Mesendoderm (in vitro differentiated cells): ENCODE data around the gene CHRM2.

Source experiments
- DNase-seq: peaks from one replicate; pipeline ENCODE4 v3.0.0; 2013
- H2AK5ac ChIP-seq: 2 replicates; pipeline ENCODE4 v1.6.1; 2013; ENCODE audit warnings: low read length, inconsistent platforms
- H2BK120ac ChIP-seq: 2 replicates; pipeline ENCODE4 v1.6.1; 2013; ENCODE audit warnings: low read depth, mild to moderate bottlenecking, low read length, moderate library complexity, mixed read lengths
- H2BK15ac ChIP-seq: replicated peaks from 2 replicates; pipeline ENCODE4 v1.6.1; 2013; ENCODE audit warnings: low read depth, mild to moderate bottlenecking, moderate library complexity
- H2BK5ac ChIP-seq: 2 replicates; pipeline ENCODE4 v1.6.1; 2013; ENCODE audit warnings: low read length, inconsistent platforms
- H3K18ac ChIP-seq: 2 replicates; pipeline ENCODE4 v1.6.1; 2013; ENCODE audit warnings: mild to moderate bottlenecking, low read length, mixed read lengths
- H3K23ac ChIP-seq: one replicate; pipeline ENCODE4 v1.6.1; 2013; ENCODE audit warnings: low read length
- H3K27ac ChIP-seq: 2 replicates; pipeline ENCODE4 v1.5.1; 2013; ENCODE audit warnings: low read depth, mild to moderate bottlenecking, inconsistent platforms, low read length, moderate library complexity
- H3K27me3 ChIP-seq: 2 replicates; pipeline ENCODE4 v1.6.1; 2013; ENCODE audit warnings: low read length, control low read depth, mild to moderate bottlenecking, inconsistent platforms; ENCODE audit not compliant: insufficient read depth, poor library complexity
- H3K36me3 ChIP-seq: 2 replicates; pipeline ENCODE4 v1.6.1; 2013; ENCODE audit warnings: low read length, inconsistent platforms; ENCODE audit not compliant: control insufficient read depth, insufficient read depth
- H3K4ac ChIP-seq: one replicate; pipeline ENCODE4 v1.6.1; 2013; ENCODE audit warnings: low read depth, mild to moderate bottlenecking, low read length, moderate library complexity
- H3K4me1 ChIP-seq: 2 replicates; pipeline ENCODE4 v1.6.1; 2013; ENCODE audit warnings: low read depth, low read length, inconsistent platforms; ENCODE audit not compliant: control insufficient read depth
- H3K4me2 ChIP-seq: 2 replicates; pipeline ENCODE4 v1.6.1; 2013; ENCODE audit warnings: low read length
- H3K4me3 ChIP-seq: 2 replicates; pipeline ENCODE4 v1.5.1; 2013; ENCODE audit warnings: mild to moderate bottlenecking, low read length
- H3K56ac ChIP-seq: one replicate; pipeline ENCODE4 v1.6.1; 2013; ENCODE audit warnings: low read length
- H3K79me1 ChIP-seq: 2 replicates; pipeline ENCODE4 v1.6.1; 2013; ENCODE audit warnings: low read length, inconsistent platforms
- H3K79me2 ChIP-seq: 2 replicates; pipeline ENCODE4 v1.6.1; 2013; ENCODE audit warnings: mild to moderate bottlenecking, low read length; ENCODE audit not compliant: control insufficient read depth, insufficient read depth
- H3K9ac ChIP-seq: 2 replicates; pipeline ENCODE4 v1.6.1; 2013; ENCODE audit warnings: low read length, inconsistent platforms
- H4K5ac ChIP-seq: one replicate; pipeline ENCODE4 v1.6.1; 2013; ENCODE audit warnings: low read length
- H4K8ac ChIP-seq: one replicate; pipeline ENCODE4 v1.6.1; 2013; ENCODE audit warnings: low read depth, mild to moderate bottlenecking, control low read depth, low read length, moderate library complexity
- WGBS: extraction: QIAGEN DNeasy Blood & Tissue Kit; methylation state at CpG from one replicate; pipeline ENCODE4 v1.1.7; 2013; ENCODE audit warnings: low lambda C conversion rate, missing lambda C conversion rate; ENCODE audit not compliant: insufficient coverage; ENCODE audit errors: extremely low coverage; 5-methylcytosine and 5-hydroxymethylcytosine counted together

Gene CHRM2

DNA sequence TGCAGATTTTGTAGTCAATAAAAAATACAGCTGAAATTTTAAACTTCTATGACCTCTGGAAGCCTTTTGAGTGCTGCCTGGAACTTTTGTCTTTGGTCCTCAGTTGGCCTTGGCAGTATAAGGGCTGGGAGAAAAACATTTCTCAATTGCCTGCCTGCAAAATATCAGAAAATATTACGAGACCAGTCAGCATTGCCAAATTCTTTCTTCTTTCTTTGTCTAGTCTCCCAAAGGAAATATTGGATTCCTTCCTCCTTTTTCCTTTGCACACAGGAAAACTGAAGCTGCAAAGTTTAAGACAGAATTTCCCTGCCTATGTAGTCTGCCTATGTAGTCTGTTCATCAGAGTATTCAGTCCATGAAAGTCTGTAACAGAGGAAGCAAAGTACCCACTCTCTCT is 95.9 kb downstream of the CHRM2 start:
- DNase-seq: no peak
- Histone ChIP-seq H2BK120ac (no peak overlapping the region), H3K36me3 (no peaks in the 10 kb centered on the region), H3K23ac (no peak overlapping the region), H2BK15ac (no peak overlapping the region), H3K4me1 (no peaks in the 10 kb centered on the region), H3K27ac (no peak overlapping the region), H3K79me2 (no peaks in the 10 kb centered on the region), H3K4ac (no peak overlapping the region), H3K9ac (no peak overlapping the region), H3K27me3 (peaks cover 2% of the 10 kb centered on the region), H3K18ac (no peak overlapping the region), H3K4me3 (no peak overlapping the region), H2AK5ac (no peak overlapping the region), H4K8ac (no peak overlapping the region), H3K56ac (no peak overlapping the region), H2BK5ac (no peak overlapping the region), H3K79me1 (no peaks in the 10 kb centered on the region), H3K4me2 (no peak overlapping the region), H4K5ac (no peak overlapping the region)
- WGBS: no CpG with 5 or more reads among the region's 1 CpG

GRCh38 chr7:136966825-136967224 is 98.4 kb downstream of the CHRM2 start:
- no CpG with 5 or more reads among the region's 1 CpG for WGBS
- DNase-seq: no peak
- Histone ChIP-seq H4K8ac (no peak overlapping the region), H3K56ac (no peak overlapping the region), H3K4me2 (no peak overlapping the region), H2AK5ac (no peak overlapping the region), H3K9ac (no peak overlapping the region), H3K23ac (no peak overlapping the region), H3K27me3 (peaks cover 2% of the 10 kb centered on the region), H3K36me3 (no peaks in the 10 kb centered on the region), H2BK15ac (no peak overlapping the region), H3K27ac (no peak overlapping the region), H4K5ac (no peak overlapping the region), H3K79me2 (no peaks in the 10 kb centered on the region), H3K4me1 (no peaks in the 10 kb centered on the region), H3K79me1 (no peaks in the 10 kb centered on the region), H2BK120ac (no peak overlapping the region), H2BK5ac (no peak overlapping the region), H3K4ac (no peak overlapping the region), H3K18ac (no peak overlapping the region), H3K4me3 (no peak overlapping the region)

GRCh38 chr7:136969761-136970160 is 101.3 kb downstream of the CHRM2 start:
- Histone ChIP-seq H3K4ac (no peak overlapping the region), H3K4me2 (no peak overlapping the region), H2BK5ac (no peak overlapping the region), H3K27ac (no peak overlapping the region), H2BK15ac (no peak overlapping the region), H3K36me3 (no peaks in the 10 kb centered on the region), H4K5ac (no peak overlapping the region), H2AK5ac (no peak overlapping the region), H3K9ac (no peak overlapping the region), H3K79me1 (no peaks in the 10 kb centered on the region), H3K56ac (no peak overlapping the region), H2BK120ac (no peak overlapping the region), H3K23ac (no peak overlapping the region), H3K27me3 (no peaks in the 10 kb centered on the region), H3K79me2 (no peaks in the 10 kb centered on the region), H3K4me1 (no peaks in the 10 kb centered on the region), H3K4me3 (no peak overlapping the region), H3K18ac (no peak overlapping the region), H4K8ac (no peak overlapping the region)
- WGBS: no CpG with 5 or more reads among the region's 2 CpGs
- peak; percentile 23 for DNase-seq

DNA sequence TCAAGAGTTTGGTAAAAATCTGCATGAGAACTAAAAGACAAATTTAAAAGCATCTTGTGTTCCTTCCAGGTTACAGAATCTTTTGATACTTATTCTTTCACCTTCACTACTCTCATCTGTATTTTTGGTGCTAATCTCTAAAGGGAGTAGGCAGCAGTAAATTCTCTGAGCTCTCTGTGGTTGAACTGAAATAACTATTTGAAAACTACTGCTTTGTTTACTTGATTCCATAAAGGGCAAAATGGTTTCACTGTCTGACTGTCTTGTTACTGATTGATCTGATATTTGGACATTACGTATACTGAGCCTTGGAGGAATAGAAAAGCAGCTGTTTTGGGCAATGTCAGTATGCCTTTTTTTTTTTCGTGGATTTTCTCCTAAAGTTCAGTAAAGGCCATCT is 103.3 kb downstream of the CHRM2 start:
- Histone ChIP-seq H4K8ac (no peak overlapping the region), H2BK15ac (no peak overlapping the region), H3K4ac (no peak overlapping the region), H3K79me1 (no peaks in the 10 kb centered on the region), H2BK120ac (no peak overlapping the region), H3K56ac (no peak overlapping the region), H3K9ac (no peak overlapping the region), H3K23ac (no peak overlapping the region), H3K79me2 (no peaks in the 10 kb centered on the region), H3K4me2 (no peak overlapping the region), H4K5ac (no peak overlapping the region), H3K27ac (no peak overlapping the region), H3K27me3 (no peaks in the 10 kb centered on the region), H3K36me3 (no peaks in the 10 kb centered on the region), H3K4me1 (no peaks in the 10 kb centered on the region), H3K18ac (no peak overlapping the region), H2BK5ac (no peak overlapping the region), H3K4me3 (no peak overlapping the region), H2AK5ac (no peak overlapping the region)
- DNase-seq: no peak
- WGBS: no CpG with 5 or more reads among the region's 2 CpGs

DNA sequence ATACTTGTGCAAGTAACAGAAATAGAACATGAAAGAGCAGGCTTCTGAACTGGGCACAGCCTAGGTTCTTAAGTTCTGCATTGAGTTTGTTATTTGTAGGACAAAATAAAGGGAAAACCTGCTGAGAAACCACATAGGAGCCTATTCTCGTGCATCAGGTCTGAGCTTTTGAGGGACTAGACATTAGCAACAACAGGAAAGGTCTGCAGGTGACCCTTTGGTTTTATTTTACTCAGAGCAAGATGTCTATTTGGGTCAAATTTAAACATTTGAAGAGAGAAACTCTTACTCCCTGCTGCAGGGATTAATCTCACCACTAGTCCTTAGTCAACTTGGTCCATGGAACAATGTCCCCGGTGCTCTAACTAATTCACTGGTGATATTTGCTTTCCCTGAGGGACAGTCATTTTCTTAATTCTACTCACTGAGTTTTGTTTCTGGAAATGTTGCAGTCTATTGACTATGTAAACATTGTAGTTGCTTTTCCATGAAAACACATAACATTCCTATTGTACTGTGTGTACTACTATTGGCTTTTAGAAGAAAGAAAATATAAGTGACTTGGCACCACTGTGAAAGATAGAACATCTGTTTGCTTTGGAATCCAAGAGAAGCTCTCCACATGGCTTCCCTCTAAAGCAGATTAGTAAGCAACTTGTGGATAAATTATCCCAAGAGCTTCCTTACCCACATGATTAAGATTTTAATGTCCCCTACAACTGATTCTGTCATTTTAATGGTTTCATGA is 108.2 kb downstream of the CHRM2 start:
- H3K4me2 ChIP-seq: no peak overlapping the region
- H3K18ac ChIP-seq: no peak overlapping the region
- no peak overlapping the region for H2BK5ac ChIP-seq
- no peak overlapping the region for H2BK120ac ChIP-seq
- no peaks in the 10 kb centered on the region for H3K36me3 ChIP-seq
- H3K27me3 ChIP-seq: no peaks in the 10 kb centered on the region
- H4K8ac ChIP-seq: no peak overlapping the region
- no peak overlapping the region for H2BK15ac ChIP-seq
- H3K4me1 ChIP-seq: no peaks in the 10 kb centered on the region
- H3K56ac ChIP-seq: no peak overlapping the region
- no peak overlapping the region for H2AK5ac ChIP-seq
- H3K4me3 ChIP-seq: no peak overlapping the region
- no peak overlapping the region for H3K9ac ChIP-seq
- H3K79me2 ChIP-seq: no peaks in the 10 kb centered on the region
- H3K23ac ChIP-seq: no peak overlapping the region
- H3K79me1 ChIP-seq: no peaks in the 10 kb centered on the region
- no peak overlapping the region for H4K5ac ChIP-seq
- H3K4ac ChIP-seq: no peak overlapping the region
- no peak for DNase-seq
- H3K27ac ChIP-seq: no peak overlapping the region
- WGBS: no CpG with 5 or more reads among the region's 2 CpGs

DNA sequence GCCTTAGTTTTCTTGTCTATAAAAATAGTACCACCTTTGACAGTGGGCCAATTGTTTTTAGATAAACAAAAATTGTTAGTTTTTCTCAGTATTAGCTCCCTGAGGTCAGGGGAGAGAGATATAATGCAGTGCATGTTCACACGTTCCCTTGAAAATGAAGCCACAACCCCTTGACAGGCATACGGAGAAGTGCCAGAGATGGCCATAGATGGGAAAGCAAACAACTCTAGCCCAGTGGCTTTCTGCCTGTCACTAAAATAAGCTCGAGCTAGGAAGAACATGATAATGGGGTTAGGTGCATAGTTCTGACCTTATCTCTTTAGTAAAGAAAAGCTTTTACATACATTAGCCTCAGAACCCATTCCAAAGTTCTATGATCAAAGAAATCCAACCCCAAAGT is 124.9 kb downstream of the CHRM2 start:
- Histone ChIP-seq H2BK5ac (no peak overlapping the region), H4K5ac (no peak overlapping the region), H4K8ac (no peak overlapping the region), H3K18ac (no peak overlapping the region), H3K79me1 (no peaks in the 10 kb centered on the region), H3K27ac (no peak overlapping the region), H2BK120ac (no peak overlapping the region), H3K9ac (no peak overlapping the region), H3K36me3 (no peaks in the 10 kb centered on the region), H3K23ac (no peak overlapping the region), H3K4ac (no peak overlapping the region), H3K4me2 (no peak overlapping the region), H3K79me2 (no peaks in the 10 kb centered on the region), H3K27me3 (no peaks in the 10 kb centered on the region), H3K4me3 (no peak overlapping the region), H2BK15ac (no peak overlapping the region), H3K56ac (no peak overlapping the region), H3K4me1 (no peaks in the 10 kb centered on the region), H2AK5ac (no peak overlapping the region)
- DNase-seq: no peak
- no CpG with 5 or more reads among the region's 3 CpGs for WGBS
